NCI-H1930 (cell line): ENCODE results near the gene PKD1L1.
A peak's percentile ranks its signal among the peaks of the same experiment; 100 is the strongest.
"Not testable (repeated sequence)": the region's sequence is repeated elsewhere in the genome, so short reads cannot be mapped to it uniquely, and the experiment has no call there.

ENCODE experiments used
- DNase-seq, 2 experiments: peaks; one replicate each; lab custom pipeline; 2025; lab: John Stamatoyannopoulos, UW

PKD1L1 gene

DNA sequence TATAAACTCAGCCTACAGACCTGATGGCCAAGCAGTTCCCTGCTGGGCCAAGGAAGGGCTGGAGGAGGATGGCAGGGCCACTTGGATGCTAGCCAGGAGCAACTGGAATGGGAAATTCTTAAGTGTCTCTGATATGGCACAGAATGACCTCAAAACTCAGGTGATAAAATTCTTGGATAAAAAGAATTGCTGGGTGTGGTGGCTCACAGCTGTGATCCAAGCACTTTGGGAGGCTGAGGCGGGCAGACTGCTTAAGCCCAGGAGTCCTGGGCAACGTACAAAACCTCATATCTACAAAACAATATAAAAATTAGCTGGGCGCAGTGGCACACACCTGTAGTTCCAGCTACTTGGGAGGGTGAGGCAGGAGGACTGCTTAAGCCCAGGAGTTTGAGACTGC, 14.0 kb upstream of the PKD1L1 start:
- DNase-seq, result no peak

GRCh38 chr7:47957156-47957555, 8.9 kb upstream of the PKD1L1 start:
- no peak for DNase-seq

DNA sequence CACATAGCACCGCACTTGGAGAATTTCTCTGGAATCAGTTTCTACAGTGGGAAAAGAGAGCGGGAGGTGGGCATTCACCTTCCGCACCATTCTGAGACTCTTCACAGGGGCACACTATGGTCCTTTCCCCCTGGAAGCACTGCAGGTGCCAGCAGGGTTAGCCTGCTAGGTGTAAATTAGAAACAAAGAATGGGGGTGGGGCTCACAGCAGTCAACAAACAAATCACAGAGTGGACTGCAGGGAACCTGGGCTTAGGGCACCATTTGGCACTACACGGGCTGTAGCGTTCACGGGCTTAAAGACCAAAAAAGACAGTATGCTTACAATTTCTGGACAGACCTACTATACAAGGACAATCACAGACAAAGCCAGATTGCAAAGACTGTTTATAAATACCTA, 8.0 kb upstream of the PKD1L1 start:
- no peak for DNase-seq

GRCh38 chr7:47954231-47954911, 6.1 kb upstream of the PKD1L1 start:
- no peak for DNase-seq

DNA sequence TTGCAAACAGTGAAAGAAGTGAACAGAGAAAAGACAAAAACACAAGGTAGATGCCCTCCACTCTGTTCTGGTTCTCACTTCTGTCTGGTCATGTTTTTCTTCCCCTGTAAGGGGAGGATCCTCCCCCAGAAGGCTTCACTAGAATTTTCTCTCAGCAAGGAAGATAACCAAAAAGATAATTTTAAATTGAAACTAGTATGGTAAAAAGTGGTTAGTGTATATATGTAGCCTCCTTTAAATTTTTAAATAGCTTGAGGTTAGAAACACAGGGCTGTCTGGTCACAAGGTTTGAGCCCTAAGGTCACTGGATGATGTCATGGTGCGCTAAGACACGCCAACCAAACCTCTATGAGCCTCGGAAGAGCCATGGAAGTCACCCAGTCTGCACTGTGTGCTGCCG, 5.6 kb upstream of the PKD1L1 start:
- no peak for DNase-seq

DNA sequence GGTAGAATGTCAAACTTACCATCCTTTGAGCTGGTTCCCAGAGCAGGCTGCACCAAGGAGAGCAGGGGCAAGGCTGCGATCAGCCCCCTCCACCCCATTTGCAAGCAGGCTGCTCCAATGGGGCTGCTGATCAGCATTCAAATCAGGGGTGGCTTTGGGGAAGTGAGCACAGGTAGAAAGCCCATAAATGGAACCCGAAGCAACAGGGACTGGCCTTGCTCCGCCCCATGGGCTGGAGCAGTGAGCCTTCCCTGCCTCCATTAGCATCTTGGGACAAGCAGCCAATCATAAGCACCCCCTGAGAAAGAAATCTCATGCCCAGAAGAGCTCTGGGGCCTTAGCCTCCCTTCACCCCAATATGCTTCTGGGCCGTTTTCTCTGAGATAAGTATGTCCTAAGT, 4.0 kb upstream of the PKD1L1 start:
- no peak for DNase-seq

DNA sequence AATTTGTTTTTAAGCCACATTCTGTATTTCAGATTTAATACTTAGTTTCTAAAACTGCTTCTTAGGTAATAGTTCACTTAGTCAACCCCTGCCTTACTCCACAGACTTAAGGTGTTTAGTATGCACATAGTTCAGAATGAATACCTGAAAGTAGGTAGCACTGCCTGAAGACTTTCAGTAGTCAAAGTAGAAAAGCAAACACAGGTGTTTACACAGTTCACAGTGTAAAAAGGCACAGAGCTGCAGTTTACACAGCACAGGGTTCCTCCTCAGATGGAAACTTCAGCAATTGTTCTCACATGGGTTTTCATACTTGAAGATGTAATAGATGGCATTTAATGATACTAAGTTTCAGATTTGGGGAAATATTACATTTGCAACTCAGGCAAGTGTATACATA, 3.1 kb upstream of the PKD1L1 start:
- DNase-seq, result no peak

DNA sequence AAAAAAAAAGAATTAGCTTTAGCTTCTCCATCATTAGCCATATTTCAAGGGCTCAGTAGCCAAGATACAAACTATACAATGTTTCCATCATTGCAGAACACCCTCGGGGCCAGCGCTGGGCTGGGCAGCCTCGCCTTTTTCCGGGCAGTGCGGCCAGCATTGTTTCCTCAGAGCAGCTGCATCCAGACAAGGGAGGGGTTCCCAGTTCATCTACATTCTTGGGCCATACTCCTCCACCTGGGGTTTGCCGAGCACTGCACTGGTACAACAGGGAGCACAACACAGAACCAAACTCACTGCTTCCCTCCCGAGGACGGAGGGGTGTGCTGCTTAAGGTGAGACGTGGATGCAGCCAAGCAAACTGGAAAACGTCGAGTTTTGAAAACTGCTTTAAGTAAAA, 2.4 kb upstream of the PKD1L1 start:
- no peak for DNase-seq

DNA sequence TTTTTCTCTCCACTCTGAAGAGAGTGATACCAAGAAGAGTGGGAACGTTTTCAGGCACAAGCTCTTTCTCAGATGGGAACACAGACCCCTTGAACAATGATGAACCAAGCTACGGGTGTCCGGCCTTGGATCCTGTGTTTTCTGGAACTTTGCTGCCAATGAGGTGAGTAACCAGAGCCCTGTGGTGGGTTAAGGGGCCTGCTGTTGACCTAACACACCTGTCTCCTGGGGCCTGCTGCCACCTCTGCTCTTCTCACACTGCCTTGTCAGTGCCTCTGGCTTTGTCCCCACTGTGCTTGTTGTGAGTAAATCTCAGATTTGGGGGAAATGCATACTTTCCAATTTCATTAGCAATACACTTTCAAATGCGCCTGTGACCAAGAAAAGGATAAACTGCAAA, 1.4 kb upstream of the PKD1L1 start:
- DNase-seq, result no peak

GRCh38 chr7:47947355-47947749, 914 bp downstream of the PKD1L1 start:
- no peak for DNase-seq

DNA sequence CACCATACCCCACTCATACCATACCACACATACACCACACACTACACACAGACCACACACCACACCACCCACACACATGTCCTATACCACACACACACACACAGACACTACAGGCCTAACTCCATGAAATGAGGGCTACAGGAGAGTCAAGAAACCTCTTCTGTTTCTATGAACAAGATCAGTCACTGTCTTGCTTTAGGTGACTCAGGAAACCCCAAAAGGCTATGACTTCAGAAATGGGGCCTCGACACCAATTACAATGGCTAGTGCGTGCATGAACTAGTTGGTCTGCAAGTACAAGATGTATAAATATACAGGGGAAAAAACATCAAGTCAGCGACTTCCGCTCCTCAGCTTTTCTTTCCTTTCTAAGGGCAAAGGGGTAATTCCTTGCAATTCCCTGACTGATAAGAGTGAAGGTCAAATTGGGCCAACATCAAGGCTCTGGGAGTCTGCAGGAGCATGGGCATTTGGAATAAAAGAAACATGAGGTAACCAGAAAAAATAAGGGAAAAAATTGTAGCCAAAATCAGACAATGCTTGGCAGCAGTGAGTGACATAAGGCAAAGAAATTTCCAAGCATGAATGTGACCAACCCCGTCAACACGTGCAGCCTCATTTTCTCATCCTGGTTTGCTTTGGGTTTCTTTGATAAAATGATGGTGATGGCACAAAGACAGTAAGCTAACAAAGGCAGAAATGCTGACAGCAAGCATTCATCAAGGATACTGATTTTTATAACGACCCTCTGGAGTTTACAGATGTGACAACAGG, 1.5 kb downstream of the PKD1L1 start:
- DNase-seq, result no peak

GRCh38 chr7:47945261-47946015, 2.8 kb downstream of the PKD1L1 start:
- DNase-seq, result peak; percentile 18 to 37

DNA sequence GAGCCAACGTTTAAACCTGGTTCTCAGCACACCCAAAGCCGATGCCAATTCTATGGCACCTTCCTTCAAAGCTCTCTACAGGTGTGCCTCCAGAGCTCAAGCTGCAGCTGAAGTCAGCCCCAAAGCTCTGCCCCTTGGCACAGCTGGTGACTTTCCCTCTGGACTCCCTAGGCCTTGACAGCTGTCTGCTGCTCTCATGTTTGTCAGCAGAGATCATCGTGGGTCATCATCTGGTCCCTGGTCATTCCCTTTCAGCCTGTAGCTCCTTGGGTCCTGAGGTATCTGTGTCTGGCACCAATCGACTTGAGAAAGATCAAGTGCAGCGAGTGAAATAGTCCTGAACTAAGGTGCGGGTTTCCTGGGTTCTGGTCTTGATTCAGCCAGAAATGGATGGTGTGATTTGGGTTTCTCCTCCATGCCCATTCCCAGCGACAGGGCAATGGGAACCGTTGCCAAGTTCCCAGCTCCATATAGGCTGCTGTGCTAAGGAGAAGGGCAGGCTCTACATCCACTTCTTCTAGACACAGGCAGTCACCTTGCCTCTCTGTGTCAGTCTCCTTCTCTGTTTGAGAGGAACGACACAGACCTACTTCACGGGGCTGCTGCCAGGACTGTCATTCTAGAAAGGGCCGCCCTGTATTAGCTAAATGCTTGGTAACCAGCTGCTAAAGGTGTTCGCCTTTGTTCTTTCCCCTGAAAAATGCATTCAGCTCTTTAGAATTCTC, 3.6 kb downstream of the PKD1L1 start:
- DNase-seq, result no peak

GRCh38 chr7:47943676-47944474, 4.4 kb downstream of the PKD1L1 start:
- no peak for DNase-seq

DNA sequence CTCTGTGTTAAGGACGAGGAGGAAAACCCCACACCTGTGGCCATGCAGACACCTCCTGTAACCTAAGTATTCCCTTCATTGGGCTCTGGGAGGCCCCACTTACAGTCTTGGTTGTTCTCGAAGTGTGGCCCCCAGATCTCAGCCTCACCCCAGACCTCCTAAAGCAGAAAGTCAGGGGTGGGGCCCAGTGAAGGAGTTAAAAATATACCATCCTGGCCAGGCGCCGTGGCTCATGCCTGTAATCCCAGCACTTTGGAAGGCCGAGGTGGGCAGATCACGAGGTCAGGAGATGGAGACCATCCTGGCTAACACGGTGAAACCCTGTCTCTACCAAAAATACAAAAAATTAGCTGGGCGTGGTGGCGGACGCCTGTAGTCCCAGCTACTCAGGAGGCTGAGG, 5.6 kb downstream of the PKD1L1 start:
- DNase-seq, result not testable (repeated sequence)

DNA sequence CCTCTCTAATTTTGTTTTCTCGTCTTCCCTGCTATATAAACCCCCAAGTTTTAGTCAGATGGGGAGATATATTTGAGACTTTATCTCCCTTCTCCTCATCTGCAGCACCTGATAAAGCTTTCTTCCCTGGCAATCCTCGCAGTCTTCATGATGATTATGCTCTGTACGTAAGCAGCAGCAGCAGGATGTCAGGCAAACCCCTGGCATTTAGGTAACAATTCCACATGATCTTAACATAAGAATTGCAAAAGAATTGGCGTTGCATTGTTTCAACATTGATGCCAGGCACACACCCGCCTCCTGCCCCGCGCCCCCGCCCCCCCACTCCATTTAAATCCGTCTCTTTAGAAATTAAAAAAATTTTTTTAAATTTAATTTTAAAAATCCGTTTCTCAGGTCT, 6.1 kb downstream of the PKD1L1 start:
- no peak for DNase-seq

GRCh38 chr7:47941136-47941844, 7.0 kb downstream of the PKD1L1 start:
- no peak for DNase-seq

DNA sequence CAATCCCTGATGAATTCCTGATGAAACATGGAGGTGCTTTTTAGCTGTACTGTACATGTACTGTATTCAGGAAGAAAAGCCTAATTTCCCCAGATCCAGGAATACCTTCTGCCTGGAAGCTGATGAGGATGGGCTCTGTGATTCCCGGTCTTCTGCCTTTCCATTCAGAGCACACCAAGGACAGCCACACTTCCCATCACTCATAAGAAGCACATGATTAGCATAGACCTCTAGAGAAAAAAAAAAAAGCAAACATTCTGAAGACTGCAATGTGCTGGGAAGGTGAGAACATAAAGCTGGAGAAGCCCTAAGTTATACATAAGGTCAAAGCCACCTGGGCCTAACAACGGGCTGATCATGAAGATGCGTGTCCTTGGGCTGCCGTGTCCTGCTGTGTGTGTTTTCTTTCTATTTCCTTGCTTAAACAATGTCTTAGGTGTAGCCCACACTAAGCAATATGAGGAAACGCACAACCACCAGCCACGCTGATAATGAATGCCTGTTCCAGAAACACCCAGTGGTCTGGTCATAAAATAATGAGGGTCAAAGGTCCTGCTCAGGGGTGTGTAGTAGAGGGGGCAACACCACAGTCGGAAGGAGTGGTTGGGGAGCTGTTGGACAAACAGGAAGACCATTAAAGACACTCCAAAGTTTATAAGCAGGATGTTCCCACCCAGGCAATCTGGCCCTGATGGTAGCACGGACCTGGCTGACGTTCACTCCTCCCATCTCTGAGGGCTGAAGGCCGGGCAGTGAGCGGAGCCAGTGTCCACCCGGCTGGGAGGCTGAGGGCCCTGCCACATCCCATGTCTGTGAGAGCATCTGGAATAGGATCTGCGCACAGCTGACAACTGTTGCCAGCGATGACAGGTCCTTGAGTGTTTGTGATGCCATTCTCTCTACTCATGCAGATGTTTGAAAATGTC, 7.9 kb downstream of the PKD1L1 start:
- DNase-seq, result no peak

- no peak for DNase-seq
Observed at GRCh38 chr7:47939425-47940036, 8.7 kb downstream of the PKD1L1 start.
